GM18951 (cell line): Measurements from ENCODE around the gene ANKRD63.

Source experiments
- POLR2A ChIP-seq: IDR thresholded peaks from 4 replicates; pipeline ENCODE4 v1.6.1; 2011; ENCODE audit warnings: mild to moderate bottlenecking; ENCODE audit not compliant: insufficient read length, insufficient read depth; ENCODE audit errors: extremely low read depth
- in situ Hi-C: fragments of 300-500 bp; cut with MboI; formaldehyde crosslinking; loops from one replicate; pipeline ENCODE4 v1.12.0; 2022; ENCODE audit warnings: low sequenced_read_pairs, mixed read lengths, inconsistent platforms; ENCODE audit not compliant: unreplicated experiment

ANKRD63 gene

DNA sequence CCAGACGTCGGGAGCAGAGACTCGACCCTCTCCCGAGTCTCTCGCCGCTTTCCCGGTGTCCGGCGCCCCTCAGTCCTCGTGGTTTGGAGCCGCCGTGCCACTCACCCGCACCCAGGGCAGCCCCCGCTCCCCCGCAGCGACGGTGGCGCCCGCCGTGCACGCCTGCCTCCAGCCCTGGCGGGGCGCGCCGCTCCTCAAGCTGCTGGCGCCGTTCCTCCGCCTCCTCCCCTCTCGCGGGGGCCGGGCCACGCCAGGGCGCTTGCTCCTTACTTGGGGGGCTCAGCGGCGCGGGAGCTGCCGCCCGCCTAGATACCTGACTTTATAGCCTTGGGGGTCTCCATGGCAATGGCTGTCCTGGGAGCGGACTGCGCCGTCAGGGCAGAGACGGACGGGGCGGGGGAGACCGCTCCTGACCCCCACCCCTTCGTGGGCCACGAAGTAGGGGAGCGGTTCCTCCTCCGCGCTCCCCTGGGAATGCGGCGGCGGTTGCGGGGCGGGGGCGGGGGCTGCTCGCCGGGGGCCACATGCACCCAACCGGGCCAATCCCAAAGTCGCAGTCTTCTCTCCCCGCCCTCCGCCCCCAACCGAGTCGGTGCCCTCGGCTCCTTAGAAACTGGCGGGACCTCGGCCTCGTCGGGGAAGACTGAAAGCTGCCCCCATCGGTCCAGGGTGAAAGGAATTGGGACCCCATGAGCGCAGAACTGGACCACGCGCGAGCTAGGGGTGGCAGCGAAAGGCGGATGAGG lies at the start of gene ANKRD63:
ANKRD63 (minus strand) TSS at position 196 of the 746 bp plus-strand sequence. CDS start 478 bp downstream, outside the sequence.
- in situ Hi-C loops = no loop called here
- no peak for TF ChIP-seq POLR2A

DNA sequence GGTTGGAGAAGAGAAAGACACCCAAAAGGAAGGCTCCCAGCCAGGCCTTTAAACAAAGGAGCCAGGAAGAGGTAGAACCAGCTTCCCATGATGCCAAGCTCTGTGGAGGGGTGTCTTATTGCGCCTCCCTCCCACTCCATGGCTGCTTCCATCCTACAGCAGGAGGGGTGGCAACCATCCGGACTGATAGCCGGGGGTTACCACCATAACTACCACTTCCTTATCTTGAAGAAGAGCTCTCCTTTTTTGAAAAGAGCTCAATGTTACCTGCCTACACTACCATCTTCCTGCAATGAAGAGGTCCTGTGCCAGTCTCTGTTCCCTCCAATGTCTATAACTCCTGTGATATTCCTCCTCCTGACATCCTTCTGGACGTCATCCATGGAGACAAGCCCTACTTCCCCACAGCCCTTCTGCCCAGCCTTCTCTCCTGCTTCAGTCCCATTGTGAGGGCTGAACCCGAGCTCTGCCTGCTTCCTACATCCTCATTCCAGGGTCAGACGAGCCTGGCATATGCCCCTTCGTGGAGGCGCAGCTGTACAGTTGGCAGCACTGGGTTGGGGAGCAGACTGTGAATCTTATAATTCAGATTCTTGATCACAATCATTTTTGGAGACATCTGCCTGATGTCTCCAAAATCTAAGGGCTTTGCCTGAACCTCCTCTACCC lies 49.4 kb upstream of the ANKRD63 start:
- no peak for TF ChIP-seq POLR2A
- in situ Hi-C loops = no loop called here

DNA sequence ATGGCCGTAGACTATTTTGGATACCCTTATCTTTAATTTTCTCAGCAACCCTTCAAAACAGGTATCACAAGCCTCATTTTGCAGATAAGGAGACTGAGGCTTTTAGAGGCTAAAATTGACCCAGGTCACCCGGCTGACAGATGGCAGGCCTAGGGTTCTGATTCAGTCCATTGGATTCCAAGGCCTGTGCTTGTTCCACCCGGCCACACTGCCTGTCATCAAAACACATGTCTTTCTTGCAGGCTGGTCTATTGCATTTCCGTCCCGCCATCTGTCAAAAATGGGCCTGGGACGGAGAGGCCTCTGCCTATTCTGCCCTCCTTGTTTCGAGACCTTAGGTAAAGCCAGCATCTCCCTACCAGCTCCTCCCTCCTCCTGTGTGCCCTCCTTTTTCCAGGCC lies 48.8 kb upstream of the ANKRD63 start:
- in situ Hi-C loops = no loop called here
- no peak for TF ChIP-seq POLR2A

GRCh38 chr15:40331026-40331425 lies 48.2 kb upstream of the ANKRD63 start:
- in situ Hi-C loops = no loop called here
- no peak for TF ChIP-seq POLR2A

DNA sequence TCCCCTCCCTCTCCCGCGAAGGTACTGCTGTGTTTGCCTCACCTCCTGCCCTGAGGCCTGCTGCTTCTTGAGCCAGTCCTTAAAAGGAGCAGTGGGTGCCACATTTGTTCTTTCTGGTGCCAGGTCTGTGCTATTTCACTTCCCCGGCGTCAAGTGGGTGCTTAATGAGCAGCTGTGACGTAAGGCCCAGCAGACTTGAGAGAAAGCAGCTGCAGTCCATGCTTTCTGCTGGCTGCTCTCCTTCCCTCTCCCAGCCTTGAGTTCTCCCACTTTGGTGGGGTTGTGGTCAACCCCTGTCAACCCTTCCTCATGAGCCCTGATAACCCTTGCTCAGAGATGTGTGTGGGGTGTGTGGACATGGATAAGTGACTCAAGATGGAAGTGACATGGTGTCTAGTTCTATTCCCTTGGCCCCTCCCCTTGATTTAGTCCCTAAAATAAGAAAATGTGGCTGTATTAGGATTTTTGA lies 47.5 kb upstream of the ANKRD63 start:
- in situ Hi-C loops = no loop called here
- TF ChIP-seq POLR2A = no peak

DNA sequence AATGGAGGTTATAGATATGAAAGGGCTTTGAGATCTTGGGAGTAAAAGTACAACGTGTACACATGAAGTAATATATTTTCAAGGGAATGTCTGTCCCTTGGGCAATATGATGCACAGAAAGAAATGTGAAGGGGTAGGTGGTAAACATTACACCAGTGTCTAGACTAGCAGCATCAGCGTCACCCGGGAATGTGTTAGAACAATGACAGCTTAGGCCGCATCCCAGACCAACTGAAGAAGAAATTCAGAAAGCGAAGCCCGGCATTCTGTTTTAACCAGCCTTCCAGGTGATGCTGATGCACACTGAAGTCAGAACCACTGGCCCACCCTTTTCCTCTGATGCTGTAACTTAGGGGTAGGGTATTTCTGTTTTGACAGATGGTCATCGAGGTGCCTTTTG lies 46.9 kb upstream of the ANKRD63 start:
- in situ Hi-C loops = no loop called here
- no peak for TF ChIP-seq POLR2A

DNA sequence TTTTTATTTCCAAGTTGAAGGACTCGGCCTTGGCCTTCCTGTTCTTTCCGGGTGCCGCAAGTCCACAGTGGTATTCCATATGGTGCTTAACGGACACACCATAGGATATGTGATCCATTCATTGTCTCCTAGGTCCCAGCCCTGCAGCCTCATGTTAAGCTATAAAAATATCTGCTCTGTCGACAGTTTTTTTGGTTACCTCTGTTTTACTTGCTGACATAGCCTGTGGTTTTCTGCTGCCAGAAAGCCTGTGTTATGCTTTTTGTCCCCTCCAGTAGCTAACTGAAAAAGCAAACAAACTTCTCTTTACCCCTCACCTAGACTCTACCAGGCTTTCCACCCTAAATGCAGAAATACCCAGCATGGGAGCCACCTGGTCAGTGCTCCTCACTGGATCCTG lies 45.9 kb upstream of the ANKRD63 start:
- in situ Hi-C loops = no loop called here
- no peak for TF ChIP-seq POLR2A

- in situ Hi-C loops = no loop called here
- TF ChIP-seq POLR2A = no peak
Measured at GRCh38 chr15:40328176-40328575, 45.3 kb upstream of the ANKRD63 start.

- in situ Hi-C loops = no loop called here
- TF ChIP-seq POLR2A = no peak
Measured at GRCh38 chr15:40327457-40327856, 44.6 kb upstream of the ANKRD63 start.

DNA sequence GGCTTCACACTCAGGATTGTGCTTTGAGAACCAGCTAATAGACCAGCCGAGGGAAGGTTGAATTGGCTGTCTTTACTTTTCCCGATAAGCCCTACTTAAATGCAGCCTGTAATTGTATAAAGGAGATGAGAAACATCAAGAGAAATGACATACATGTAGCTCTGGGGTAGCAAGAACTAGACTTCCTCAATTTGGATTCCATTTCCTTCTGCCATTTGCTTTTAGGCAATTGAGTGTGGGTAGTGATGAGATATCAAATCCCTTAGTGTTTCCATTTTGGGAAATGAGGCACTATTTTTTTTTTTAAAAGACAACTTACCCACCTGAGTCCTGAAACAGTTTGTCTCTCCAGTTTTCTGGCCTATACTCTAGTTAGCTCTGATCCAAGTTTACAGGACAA lies 42.8 kb upstream of the ANKRD63 start:
- in situ Hi-C loops = no loop called here
- TF ChIP-seq POLR2A = no peak

DNA sequence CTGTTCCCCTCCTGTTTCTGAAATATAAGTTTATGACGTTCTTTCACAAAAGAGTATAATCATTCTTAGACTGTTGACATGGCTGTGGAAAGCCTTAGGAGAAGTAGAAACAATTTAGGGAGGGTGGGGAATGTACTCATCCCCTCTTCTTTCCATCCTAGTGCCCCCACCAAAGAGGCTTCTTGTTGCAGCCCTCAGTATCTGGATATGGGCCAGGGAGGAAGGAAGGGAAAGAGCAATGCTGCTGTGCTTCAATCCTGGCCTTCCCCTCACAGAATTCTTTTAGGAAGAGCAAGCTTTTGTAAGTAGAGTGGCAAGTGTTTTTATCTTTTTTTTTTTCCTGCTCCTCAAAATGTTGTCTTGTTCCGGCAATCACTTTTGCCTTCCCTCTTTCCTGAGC lies 42.3 kb upstream of the ANKRD63 start:
- TF ChIP-seq POLR2A = no peak
- in situ Hi-C loops = no loop called here

GRCh38 chr15:40323953-40324937 lies 41.4 kb upstream of the ANKRD63 start:
- in situ Hi-C loops = no loop called here
- TF ChIP-seq POLR2A = no peak
